OCI-LY3 (cell line): ENCODE data around the gene UBL4A.

ENCODE experiments used
- CTCF ChIP-seq: fragments of 200-600, 300-600 bp; sonication (generic); IDR thresholded peaks from 2 replicates; pipeline ENCODE4 v1.5.1; 2014; ENCODE audit warnings: antibody characterized with exemption, low read length, low read depth
- EZH2phosphoT487 ChIP-seq: fragments of 200-600 bp; shearing (Covaris generic); IDR thresholded peaks from 2 replicates; pipeline ENCODE4 v1.6.1; 2018; ENCODE audit warnings: antibody characterized with exemption, mixed run types, low read depth

DNA sequence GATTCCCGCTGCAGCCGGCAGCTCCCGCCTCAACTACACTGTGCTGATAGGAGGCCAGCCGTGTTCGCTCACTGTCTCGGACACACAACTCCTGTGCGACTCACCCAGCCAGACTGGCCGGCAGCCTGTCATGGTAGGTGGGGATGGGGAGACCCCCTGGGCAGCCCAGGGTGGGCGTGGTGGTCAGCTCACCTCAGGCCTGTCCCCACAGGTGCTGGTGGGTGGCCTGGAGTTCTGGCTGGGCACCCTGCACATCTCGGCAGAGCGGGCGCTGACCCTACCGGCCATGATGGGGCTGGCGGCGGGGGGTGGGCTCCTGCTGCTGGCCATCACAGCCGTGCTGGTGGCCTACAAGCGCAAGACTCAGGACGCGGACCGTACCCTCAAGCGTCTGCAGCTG, 18.9 kb downstream of the UBL4A start:
- TF ChIP-seq CTCF = no peak
- no peak for TF ChIP-seq EZH2phosphoT487
